ENCODE results near the gene IGIP.

The IGIP gene

DNA sequence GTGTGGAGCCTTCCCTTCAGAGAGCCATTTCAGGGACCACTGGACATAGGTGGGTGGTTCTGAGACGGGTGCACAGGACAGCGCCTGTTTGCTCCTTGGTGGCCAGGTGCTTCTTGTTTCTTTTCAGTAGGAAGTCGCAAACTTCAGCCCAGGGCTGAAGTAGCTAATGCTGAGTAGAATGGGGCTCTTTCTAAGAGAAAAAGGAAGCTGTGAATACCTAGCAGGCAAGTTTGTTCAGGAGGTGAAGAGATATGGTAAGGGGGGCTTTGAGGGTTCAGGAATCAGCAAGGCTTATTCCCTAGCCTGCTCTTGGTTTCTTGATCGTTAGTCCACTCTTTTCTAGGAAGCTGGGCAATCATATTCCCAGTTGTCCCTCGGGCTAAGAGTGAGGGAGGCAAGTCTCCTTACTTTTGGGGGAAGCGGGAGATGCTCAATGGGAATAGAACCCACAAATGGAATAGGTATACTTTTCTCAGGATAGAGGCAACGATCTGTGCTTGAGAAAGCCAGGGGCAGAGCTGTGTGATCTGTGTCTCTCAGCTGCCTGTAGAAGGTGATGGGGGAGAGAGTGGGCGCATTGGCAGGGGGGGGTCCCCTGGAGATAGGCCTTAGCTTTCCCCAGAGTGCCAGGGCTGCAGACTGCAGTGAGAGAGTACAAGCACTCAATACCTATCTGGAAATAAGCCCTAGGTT, 13.7 kb upstream of the IGIP start:
- no peak for DNase-seq

DNA sequence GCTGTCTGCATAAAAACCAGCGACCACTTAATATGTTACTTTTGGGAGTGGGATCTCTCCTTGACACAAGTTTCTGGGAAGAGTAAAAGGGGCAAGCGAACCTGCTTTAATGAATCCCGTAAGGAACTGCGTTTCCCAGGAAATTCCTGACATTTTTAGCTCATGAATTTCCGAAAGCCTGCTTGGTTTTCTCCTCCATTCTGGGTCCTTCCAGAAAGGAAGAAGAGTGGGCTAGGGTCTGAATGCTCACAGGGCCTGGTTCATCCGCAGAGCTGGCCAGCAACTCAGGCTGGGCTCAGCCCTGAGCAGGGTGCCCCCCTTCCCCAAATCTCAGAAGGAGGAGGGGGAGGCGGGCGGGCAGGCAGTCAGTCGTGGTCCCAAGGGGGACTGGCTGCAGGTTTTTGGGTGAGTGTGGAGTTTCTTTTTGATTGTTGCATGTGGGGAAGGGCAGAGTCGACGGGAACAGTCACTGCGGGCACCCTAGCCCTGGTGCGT, 13.0 kb upstream of the IGIP start:
- DNase-seq, result no peak

DNA sequence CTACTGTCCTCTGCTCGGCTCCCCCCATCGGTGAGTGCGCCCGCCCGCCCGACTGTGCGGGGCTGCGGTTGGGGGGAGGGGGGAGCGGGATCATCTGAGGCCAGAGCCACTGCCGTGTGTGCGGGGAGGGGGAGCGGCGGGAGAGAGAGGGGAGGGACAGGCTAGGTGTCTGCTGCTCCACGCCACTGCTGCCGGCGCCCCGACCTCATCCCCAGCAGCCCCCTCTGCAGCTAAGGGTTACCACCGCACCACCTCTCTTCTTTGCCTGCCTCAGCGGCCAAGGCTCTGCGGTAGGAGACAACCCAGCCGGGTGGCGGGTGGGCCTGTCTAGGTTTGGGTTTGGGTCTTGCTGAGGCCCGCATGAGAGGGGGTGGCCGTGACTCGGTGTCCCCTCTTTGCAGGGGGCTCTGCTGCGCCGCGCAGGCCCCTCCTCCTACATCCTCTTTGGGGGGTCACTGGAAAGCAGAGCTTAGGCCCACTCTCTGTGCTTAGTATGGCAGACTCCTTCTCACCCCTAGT, 12.5 kb upstream of the IGIP start:
- DNase-seq, result no peak

DNA sequence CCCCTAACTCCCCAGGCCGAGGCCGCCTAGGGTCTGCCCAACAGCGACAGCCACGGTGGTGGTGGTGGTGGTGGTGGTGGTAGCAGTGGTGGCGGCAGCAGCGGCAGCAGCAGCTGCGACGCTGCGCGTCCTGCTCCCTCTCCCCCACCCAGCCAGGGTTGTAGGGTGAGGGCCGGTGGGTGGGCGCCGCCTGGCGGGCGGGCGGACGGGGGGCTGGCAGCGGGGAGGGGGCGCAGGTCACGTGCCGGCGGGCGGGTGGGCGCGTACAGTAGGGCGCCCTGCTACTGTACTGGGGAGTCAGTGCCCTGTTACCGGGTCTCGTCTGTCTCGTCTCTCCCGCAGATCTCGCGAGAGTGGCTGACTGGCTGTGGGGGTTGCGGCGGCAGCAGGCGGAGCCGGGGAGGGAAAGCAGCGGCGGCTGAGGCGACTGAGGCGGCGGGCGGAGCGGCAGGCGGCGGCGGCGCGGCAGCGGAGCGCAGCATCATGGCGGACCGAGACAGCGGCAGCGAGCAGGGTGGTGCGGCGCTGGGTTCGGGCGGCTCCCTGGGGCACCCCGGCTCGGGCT, 12.0 kb upstream of the IGIP start, which contains the start of gene PURA:
Gene PURA, plus strand, starts transcription at position 411 of the 565 bp plus-strand sequence. Its CDS starts 73 bp downstream, at position 484.
- DNase-seq, result peak; percentile 96

DNA sequence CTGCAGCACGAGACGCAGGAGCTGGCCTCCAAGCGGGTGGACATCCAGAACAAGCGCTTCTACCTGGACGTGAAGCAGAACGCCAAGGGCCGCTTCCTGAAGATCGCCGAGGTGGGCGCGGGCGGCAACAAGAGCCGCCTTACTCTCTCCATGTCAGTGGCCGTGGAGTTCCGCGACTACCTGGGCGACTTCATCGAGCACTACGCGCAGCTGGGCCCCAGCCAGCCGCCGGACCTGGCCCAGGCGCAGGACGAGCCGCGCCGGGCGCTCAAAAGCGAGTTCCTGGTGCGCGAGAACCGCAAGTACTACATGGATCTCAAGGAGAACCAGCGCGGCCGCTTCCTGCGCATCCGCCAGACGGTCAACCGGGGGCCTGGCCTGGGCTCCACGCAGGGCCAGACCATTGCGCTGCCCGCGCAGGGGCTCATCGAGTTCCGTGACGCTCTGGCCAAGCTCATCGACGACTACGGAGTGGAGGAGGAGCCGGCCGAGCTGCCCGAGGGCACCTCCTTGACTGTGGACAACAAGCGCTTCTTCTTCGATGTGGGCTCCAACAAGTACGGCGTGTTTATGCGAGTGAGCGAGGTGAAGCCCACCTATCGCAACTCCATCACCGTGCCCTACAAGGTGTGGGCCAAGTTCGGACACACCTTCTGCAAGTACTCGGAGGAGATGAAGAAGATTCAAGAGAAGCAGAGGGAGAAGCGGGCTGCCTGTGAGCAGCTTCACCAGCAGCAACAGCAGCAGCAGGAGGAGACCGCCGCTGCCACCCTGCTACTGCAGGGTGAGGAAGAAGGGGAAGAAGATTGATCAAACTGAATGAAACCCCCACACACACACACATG, 11.2 kb upstream of the IGIP start:
- peak; percentile 71 for DNase-seq

DNA sequence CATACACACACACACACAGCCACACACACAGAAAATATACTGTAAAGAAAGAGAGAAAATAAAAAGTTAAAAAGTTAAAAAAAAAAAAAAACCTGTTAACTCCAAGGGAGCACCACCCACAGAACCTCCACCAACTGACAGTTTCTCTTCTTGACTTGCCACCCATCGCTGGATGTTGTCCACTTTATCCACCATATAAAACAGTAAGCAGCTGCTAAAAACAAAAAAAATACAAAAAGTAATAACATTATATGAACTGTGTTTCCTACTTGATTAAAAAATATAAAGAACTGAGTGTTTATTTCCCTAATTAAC, 10.6 kb upstream of the IGIP start:
- DNase-seq, result no peak

DNA sequence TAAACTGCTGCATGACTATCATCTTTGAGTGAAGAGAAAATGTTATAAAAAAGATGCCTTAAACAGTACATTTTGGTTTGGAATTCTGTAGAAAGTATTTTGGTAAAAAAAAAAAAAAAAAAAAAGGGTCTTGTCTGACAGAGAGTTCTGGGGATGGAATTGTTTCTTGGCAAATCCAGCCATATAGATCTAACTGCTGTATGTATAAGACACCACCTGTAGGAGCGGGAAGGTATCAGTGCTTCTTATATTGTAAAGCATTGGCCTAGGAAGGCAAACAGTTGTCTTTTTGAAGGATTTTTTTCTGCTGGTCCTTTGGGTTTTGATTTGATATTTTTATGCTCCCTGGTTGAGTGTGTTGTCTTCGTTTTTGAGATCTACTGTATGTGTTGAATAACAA, 9.0 kb upstream of the IGIP start:
- DNase-seq, result no peak

DNA sequence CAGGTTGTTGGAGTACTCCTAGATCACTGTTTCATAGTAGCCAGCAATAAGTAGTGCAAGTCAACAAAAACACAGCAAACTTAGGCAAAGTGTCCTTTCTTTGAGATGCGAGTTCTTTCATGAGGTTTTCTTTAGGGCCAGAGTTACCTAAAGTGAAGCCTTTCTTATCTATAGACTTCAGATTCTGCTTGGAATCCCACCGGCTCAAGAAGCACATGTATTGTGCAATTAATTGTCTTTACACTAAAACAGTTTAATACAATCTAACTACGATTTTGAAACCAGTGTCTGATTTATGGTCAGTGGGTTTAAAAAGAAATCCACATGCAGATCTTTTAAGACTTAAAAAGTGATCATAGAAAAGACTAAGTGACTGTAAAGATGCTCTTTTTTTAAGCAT, 8.2 kb upstream of the IGIP start:
- DNase-seq, result no peak

DNA sequence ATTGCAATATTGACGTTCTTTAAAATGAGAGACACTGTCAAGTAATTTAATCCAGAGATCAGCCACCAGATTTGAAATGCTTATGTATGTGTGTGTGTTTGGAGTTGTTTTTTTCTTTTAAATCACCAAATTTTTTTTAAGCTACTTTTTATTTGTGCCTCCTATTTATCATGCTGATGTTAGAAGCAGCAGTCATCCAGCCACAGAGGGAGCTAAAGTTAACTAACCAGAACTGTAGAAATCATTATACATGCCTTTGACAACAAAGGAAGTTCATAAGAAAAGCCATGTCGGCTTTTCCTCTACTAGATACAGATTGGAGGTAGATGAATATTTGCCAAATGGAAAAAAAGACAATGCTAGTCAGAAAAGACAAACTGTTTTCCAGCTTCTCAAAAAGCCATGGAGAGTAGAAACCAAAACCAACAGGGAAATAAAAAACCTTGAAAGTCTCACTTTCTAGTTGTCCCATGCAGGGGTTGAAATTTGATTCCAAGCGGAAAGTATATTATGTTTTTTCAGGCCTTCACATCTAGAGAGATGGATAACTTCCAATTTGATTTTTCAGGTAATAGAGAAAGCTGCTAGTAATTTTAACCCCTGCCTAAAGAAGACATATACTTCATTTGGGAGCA, 7.3 kb upstream of the IGIP start:
- no peak for DNase-seq

DNA sequence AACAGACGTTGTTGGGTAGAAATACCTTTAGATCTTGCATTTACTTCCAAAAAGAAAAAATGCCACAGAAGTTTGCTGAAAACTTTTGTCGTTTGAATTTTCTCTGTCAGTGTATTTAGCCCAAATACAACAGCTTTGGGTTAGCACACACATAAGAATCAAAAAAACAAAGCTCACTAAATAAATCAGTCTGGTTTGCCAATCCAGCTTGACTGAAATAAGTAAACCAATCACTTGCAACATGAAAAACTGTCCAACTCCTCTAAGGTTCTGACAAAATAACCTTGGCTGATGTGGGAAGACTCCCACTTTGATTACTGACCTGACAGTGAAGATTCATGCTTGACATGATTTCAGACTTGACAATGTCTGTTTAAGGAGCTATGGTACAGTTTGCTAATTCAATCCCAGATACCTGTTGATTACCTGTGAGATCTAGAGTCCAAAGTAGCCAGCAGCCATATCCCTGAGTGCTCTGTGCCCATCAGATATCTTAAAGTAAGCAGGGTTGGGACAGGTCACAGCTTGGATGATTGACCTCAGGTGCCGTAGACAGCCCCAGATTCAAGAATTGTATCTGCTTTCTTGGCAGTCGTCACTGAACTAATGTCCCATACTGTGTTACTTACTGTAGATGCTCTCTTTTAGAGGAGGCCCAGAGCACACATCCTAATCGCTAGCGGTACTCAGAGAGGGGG, 727 bp downstream of the IGIP start:
- DNase-seq, result no peak

DNA sequence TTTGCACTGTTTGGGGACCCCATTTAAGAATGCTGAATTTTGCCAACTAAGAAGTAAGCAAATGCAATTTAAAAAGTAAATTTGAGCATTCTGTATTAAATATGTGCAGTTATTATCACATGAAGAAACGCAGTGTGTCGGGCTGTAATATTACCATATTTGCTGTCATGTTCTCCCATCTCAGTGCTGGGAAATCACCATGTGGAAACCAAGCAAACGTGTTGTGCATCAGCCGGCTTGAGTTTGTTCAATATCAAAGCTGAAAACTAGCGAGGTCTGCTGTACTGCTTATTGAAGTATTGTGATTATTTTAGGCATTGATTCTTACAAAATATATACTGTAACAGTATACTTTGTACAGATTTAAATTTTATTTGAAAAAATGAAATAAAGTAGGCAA, 2.6 kb downstream of the IGIP start:
- no peak for DNase-seq

DNA sequence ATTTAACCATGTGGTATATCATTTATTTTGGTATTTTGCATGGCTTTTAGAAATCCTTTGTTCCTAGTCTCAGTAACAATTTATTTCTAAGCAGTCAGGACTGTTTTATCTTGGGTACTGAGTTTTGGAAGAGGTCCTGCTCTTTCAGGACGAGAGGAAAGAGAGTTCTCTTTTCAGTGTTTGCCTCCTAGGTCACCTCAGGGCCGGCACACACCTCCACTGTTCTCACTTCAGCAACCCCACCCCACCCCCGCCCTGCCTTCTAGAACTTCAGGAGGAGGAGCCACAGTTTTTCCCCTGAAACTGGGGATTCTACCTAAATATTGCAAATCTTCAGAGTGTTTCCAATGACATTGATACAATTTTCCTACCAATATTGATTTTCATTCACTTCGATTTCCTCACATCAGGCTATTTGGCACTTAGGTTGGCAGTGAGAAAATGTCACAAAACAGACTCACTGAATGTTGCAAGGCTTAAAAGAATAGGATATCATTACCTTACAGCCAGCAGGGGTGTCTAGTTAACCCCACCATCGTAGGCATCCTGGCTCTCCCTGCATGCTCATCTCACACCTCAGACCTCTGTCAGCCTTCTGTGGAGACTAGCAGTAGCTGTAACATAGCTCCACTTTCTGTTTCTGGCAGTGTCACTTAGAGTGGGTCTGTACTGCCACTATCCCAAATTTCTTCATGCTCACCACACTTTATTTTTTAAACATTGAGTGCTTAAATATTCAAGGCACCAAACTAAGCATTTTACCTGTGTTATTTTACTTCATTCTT, 5.4 kb downstream of the IGIP start:
- no peak for DNase-seq

DNA sequence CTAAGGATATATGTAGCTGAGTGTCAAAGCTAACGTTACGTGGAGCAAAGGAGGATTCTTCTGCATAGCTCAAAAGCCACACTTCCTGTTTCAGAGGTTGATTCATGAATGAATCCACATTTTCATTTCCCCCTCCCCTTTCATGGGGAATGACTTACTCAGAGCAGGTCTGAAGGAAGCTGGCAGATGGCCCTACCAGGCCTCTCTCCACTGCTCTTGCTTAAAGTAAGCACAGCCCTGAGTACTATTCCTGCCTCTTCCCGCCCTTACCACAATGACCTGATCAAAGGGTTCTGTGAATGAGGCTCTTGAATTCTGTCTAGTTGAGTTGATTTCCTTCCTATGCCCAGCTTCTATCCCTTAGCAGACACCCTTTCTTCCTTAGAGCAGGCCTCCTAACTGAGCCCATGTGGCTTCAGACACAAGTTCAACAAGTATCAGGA, 6.3 kb downstream of the IGIP start:
- DNase-seq, result no peak

DNA sequence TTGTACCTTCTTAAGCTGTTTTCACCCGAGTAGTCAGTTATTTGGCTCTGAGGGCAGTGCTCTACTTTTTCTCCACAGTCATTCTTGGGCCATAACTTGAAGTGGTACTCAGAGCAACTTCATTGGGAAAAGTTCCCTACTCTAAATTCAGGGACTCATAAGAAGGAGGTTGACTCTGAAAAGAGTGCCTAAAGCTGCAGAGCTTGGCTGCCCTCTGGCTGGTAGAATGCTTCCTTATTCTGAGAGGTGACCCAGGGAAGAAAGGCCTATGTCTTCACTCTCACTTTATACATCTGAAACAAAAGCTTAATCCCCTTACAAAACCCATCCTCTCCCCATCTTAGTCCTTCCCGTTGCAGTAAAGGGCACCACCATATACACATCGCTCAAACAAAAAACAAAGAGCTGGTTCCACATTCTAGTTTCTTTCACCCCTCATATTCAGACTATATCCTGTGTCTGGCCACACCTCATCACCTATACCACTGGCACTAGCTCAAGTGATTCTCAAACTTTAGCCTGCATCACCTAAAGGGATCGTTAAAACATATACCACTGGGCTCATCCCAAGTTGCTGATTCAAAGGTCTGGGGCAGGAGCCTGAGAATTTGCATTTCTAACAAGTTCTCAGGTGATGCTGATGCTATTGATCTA, 7.9 kb downstream of the IGIP start:
- DNase-seq, result no peak

DNA sequence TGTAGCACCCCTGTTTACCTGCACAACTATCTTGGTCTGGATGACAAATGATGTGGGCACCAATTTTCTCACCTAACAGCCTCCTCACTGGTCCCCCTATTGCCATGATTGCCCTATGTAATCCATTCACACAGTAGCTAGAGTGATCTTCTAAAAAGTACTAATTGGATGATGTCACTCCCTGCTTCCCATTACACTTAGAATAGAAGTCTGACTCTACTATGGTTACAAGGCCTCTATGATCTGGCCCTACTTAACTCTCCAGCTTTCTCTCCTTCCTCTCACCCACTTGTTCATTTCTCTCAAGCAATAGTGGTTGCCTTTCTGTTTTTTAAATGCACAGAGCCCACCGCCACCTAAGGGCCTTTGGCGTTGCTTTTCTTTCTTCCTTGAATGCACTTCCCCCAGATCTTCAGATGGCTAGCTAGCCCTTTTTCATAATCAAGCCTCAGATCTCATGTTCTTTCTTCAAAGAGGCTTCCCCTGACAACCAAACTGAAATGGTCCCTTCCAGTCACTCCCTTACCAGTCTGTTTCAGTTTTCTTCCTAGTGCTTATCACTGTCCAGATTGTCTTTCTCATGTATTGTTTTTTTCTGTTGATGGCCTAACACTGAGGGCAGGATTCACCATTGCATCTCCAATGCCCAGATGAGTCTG, 8.7 kb downstream of the IGIP start:
- DNase-seq, result no peak

DNA sequence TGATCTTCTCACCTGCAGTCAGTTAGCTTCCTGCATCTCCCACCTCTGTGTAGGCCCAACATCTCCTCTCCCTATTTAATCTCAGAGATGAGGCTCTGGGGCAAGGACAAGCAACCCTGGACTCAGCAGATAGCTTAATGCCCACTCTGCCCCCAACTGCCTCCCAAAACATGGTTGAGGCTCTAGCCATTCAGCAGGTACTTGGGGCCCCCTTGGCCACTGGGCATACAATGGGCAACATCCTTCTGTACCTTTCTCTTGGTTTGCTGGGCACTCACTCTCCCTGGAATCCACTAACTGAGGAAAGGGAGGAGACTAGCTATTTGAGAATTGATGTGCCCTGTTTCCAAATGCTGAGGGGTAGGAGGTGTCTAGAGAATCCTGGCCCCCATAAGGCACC, 9.4 kb downstream of the IGIP start:
- DNase-seq, result no peak

DNA sequence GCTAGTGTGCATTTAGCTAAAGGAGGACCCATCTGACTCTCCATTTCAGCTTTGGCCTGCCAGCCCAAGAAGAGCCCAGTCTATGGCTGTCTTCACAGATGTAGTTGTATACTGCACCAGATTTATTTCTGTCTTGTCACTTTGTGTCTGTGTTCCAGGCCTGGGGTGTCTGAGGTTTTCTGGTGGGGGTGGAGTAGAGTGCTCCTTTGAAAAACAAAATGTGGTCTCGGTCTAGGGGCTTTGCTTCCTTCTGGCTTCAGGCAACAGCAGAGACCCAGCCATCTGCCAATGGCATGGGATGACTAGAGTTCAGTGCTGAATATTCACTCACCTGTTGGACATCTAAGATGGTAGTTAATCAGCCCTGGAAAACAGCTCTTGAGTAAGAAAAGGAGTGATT, 10.9 kb downstream of the IGIP start:
- no peak for DNase-seq

DNA sequence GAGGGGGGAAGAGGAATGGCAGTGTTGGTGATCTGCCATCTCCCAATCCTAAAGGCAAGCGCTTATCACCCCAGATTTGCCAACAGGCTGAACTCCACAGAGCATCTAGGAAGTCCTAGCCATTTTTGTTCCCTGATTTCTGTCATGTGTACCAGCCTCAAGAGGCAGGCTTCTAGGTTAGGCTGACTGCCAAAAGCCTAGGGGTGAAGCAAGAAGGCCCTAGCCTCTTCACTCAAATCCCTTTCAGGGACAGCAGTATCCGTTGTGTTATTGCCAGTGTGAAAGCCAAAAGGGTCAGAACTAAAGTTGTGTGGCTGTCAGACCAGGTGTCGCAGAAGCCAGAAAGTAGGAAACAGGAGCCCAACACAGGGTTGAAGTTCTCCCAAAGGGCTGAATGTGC, 14.7 kb downstream of the IGIP start:
- DNase-seq, result no peak

DNA sequence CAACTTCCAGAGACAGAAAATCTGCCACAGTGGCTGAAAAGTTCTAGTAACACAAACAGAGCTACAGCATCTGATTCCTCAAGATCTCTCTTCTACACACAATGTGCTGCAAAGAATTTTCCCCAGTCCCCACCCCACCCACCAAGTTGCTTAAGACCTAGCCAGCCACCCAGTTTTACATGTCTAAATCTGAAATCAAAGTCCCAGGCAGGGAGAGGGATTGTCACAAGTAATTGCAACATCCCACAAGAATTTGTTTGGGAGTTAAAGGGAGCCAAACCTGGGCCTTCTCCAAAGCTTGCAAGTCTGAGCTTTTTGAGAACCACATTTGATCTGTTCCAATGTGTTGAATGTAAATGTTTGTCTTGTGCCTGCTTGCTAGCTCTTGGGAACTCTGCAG, 15.5 kb downstream of the IGIP start:
- no peak for DNase-seq

DNA sequence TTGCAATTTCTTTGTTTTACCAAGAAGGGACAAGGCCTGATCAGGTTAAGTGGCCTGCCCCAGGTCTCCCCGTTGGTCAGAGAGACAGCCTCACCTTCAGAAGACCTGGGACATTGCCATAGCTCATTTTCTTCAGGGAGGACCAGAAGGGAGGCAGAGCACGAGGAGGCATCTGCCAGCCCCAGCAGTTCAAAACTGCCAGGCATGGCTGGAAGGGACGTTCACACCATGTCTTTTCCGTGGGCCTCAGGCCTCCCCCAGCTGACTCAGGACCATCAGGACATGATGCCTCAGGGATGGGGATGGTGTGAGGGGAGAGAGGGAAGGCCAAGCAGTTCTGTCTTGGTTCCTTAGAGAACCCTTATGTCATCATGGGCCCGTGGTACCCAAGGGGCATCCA, 16.5 kb downstream of the IGIP start:
- no peak for DNase-seq

DNA sequence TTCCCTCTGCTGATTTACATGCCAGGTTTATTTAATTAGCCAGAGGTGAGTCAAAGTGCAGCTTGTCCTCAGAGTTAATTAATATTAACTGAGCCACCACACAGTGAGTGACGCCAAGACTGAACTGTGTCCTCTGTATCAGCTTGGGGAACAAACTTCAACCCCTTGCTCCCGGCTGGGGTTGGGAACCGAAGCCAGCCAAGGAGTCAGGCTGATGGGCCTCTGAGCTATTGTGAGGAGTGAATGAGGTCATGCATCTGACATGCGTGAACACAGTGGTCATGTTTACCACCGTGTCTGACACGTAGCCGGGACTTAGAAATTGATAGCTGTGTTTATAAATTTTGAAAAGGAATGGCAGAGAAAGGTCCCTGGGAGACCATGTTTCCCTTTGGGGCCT, 17.1 kb downstream of the IGIP start:
- no peak for DNase-seq

Measured in left hindlimb (tissue), 1 donor.